ENCODE data around the gene ABHD16B. TPM values are rescaled to one million over a fixed set of nuclear protein-coding genes. Genes with fewer than 3 reads are reported as not detected.
"Not testable (repeated sequence)": the region's sequence is repeated elsewhere in the genome, so short reads cannot be mapped to it uniquely, and the experiment has no call there.

The ABHD16B gene
- total RNA-seq, 1 experiment from 2014 or later = not detected

DNA sequence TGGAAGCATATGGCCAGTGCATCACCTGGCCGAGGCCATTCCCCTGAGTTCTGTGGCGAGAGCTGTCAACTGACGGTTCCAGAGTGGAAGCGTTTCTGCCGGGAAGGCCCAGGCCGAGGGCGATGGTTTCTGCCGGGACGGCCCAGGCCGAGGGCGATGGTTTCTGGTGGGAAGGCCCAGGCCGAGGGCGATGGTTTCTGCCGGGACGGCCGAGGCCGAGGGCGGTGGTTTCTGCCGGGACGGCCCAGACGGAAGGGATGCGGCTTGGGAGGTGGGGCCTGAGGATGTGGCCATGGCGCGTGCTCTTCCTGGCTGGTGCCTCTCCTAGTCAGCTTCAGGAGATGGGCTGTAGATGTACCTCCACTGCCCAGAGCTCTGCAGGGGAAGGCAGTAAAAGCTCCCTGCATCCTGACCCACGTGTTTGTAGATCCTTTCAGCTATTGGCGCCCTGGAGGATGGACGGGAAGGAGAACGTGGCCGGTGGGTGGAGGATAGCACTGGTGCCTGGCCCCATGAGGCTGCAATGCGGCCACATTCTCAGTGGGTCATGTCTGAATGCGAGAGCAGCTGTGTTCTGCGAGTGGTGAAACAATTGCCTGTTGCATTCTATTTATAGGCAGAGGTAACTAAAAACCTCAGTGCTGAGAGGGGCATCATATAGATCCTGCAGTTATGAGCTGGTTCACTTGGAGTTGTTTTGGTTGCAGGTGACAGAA is 16.6 kb downstream of the ABHD16B start:
- Histone ChIP-seq H3F3A (ENCODE audit: low read length, unreplicated experiment) (no peaks in the 10 kb centered on the region), H4K20me1 (ENCODE audit: low read length) (peaks cover 39% of the 10 kb centered on the region), H3K4me2 (ENCODE audit: low read length) (no peak overlapping the region), H3K4me3 (ENCODE audit: low read length) (no peak overlapping the region), H3K27ac (ENCODE audit: low read length) (no peak overlapping the region), H3K9me2 (replicated peaks; ENCODE audit: low read length) (no peaks in the 10 kb centered on the region), H3K27me3 (ENCODE audit: low read length) (no peaks in the 10 kb centered on the region), H3K36me3 (ENCODE audit: low read depth, low read length) (peaks cover 52% of the 10 kb centered on the region), H2AFZ (ENCODE audit: low read length) (no peak overlapping the region), H3K9ac (ENCODE audit: low read length) (no peak overlapping the region), H3K9me3 (ENCODE audit: low read length) (no peaks in the 10 kb centered on the region), H3K79me2 (ENCODE audit: low read length) (peaks cover 61% of the 10 kb centered on the region), H3K4me1 (ENCODE audit: insufficient read depth, low read length) (peaks cover 8% of the 10 kb centered on the region)
- ATAC-seq (no peak), DNase-seq (no peak)
- intact Hi-C loops (cut with micrococcal nuclease) = no loop called here
- POLR2A ChIA-PET (ENCODE audit: unreplicated experiment) = interaction anchor here (0.8 kb wide), 1 partner anchor 13 kb away, joined by 4 read pairs; the partner anchor contains the start of gene TPD52L2
- TF ChIP-seq EZH2 (IDR thresholded peaks at IDR 0.05; ENCODE audit: low read length, unreplicated experiment) = no peak
- no peak for TF ChIP-seq EZH2phosphoT487 (IDR thresholded peaks at IDR 0.05; ENCODE audit: borderline replicate concordance, low read length)
- BruUV-seq (replicated peaks) = no TSS peak
- CTCF ChIA-PET = no interaction called here

- BruUV-seq (replicated peaks) = no TSS peak
- ChIA-PET CTCF (no interaction called here), POLR2A (ENCODE audit: unreplicated experiment) (interaction anchor here (0.8 kb wide), 1 partner anchor 14 kb away, joined by 4 read pairs; the partner anchor contains the start of gene TPD52L2)
- H4K20me1 ChIP-seq (ENCODE audit: low read length) = peaks cover 42% of the 10 kb centered on the region
- ATAC-seq (no peak), DNase-seq (no peak)
- H3K27me3 ChIP-seq (ENCODE audit: low read length) = no peaks in the 10 kb centered on the region
- H3K4me1 ChIP-seq (ENCODE audit: insufficient read depth, low read length) = no peaks in the 10 kb centered on the region
- intact Hi-C loops (cut with micrococcal nuclease) = no loop called here
- peaks cover 58% of the 10 kb centered on the region for H3K36me3 ChIP-seq (ENCODE audit: low read depth, low read length)
- no peak overlapping the region for H3K4me3 ChIP-seq (ENCODE audit: low read length)
- no peak overlapping the region for H3K9ac ChIP-seq (ENCODE audit: low read length)
- no peak overlapping the region for H2AFZ ChIP-seq (ENCODE audit: low read length)
- no peak overlapping the region for H3K4me2 ChIP-seq (ENCODE audit: low read length)
- H3K9me2 ChIP-seq (replicated peaks; ENCODE audit: low read length) = no peaks in the 10 kb centered on the region
- H3K79me2 ChIP-seq (ENCODE audit: low read length) = peaks cover 67% of the 10 kb centered on the region
- H3F3A ChIP-seq (ENCODE audit: low read length, unreplicated experiment) = no peaks in the 10 kb centered on the region
- TF ChIP-seq, protein P1, sequence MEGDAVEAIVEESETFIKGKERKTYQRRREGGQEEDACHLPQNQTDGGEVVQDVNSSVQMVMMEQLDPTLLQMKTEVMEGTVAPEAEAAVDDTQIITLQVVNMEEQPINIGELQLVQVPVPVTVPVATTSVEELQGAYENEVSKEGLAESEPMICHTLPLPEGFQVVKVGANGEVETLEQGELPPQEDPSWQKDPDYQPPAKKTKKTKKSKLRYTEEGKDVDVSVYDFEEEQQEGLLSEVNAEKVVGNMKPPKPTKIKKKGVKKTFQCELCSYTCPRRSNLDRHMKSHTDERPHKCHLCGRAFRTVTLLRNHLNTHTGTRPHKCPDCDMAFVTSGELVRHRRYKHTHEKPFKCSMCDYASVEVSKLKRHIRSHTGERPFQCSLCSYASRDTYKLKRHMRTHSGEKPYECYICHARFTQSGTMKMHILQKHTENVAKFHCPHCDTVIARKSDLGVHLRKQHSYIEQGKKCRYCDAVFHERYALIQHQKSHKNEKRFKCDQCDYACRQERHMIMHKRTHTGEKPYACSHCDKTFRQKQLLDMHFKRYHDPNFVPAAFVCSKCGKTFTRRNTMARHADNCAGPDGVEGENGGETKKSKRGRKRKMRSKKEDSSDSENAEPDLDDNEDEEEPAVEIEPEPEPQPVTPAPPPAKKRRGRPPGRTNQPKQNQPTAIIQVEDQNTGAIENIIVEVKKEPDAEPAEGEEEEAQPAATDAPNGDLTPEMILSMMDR (conservative IDR thresholded peaks at IDR 0.05; ENCODE audit: low read depth, low read length) = no peak
- TF ChIP-seq EZH2 (IDR thresholded peaks at IDR 0.05; ENCODE audit: low read length, unreplicated experiment) (no peak), EZH2phosphoT487 (IDR thresholded peaks at IDR 0.05; ENCODE audit: borderline replicate concordance, low read length) (no peak)
- H3K27ac ChIP-seq (ENCODE audit: low read length) = no peak overlapping the region
- no peaks in the 10 kb centered on the region for H3K9me3 ChIP-seq (ENCODE audit: low read length)
Measured at GRCh38 chr20:63878899-63879663, 17.8 kb downstream of the ABHD16B start.

- H4K20me1 ChIP-seq (ENCODE audit: low read length) = peaks cover 49% of the 10 kb centered on the region
- H3K9me3 ChIP-seq (ENCODE audit: low read length); H3K9ac ChIP-seq (ENCODE audit: low read length); H3F3A ChIP-seq (ENCODE audit: low read length, unreplicated experiment); ATAC-seq; BruUV-seq (replicated peaks); POLR2A ChIA-PET (ENCODE audit: unreplicated experiment); H2AFZ ChIP-seq (ENCODE audit: low read length); intact Hi-C loops (cut with micrococcal nuclease); DNase-seq; H3K4me1 ChIP-seq (ENCODE audit: insufficient read depth, low read length); H3K9me2 ChIP-seq (replicated peaks; ENCODE audit: low read length); H3K27me3 ChIP-seq (ENCODE audit: low read length); H3K4me3 ChIP-seq (ENCODE audit: low read length); CTCF ChIA-PET; H3K27ac ChIP-seq (ENCODE audit: low read length); H3K4me2 ChIP-seq (ENCODE audit: low read length): not testable (repeated sequence)
- peaks cover 69% of the 10 kb centered on the region for H3K79me2 ChIP-seq (ENCODE audit: low read length)
- peaks cover 61% of the 10 kb centered on the region for H3K36me3 ChIP-seq (ENCODE audit: low read depth, low read length)
Measured at GRCh38 chr20:63880901-63881300, 19.6 kb downstream of the ABHD16B start.
